ENCODE data around the gene EWSR1. TPM values are rescaled to one million over a fixed set of nuclear protein-coding genes. Genes with fewer than 3 reads are reported as not detected.
A peak's percentile ranks its signal among the peaks of the same experiment; 100 is the strongest.

The EWSR1 gene
- total RNA-seq, 2 donors from 2014 or later, result 145 to 236 TPM

DNA sequence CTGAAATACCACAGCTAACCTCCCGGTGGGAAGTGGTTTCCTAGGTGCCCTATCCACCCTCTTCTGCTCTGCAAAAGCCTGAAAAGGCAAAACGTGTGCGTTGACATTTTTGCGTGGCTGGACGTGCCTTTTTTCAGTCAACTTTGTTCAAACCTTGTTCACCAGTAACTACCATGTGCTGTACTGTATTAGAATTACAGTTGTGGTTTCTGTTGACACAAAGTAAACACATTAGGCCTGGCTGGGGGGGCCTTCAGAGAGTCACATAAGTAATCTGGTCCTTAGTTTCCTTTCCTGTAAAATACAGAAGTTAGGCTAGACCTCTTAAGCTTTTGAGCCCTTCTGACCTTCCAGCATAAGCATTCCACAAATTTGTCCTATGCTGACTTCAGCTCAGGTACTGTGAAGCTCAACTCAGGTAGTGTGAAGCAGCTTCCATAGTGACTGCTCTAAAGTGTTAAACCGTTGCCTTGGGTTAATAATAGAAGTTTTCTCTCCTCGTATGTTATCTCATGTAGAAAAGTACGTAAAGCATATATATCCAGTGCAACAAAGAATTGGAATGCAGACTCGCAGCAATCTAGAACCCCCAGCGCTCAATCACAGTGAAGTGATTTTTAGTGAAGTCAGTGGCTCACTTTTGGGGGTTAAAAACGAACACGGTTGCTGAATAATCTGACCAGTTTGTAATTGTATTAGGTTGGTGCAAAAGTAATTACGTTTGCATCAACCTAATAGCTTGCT is 1.8 kb downstream of the EWSR1 start:
- H3K9me3 ChIP-seq, result no peaks in the 10 kb centered on the region
- peak overlapping the region; percentile 99 for H3K4me3 ChIP-seq
- peak overlapping the region; percentile 95 for H3K27ac ChIP-seq
- no peaks in the 10 kb centered on the region for H3K27me3 ChIP-seq
- DNase-seq, result peak; percentile 30
- H3K9ac ChIP-seq (ENCODE audit: low read depth in 2 of 2, low read length in 2 of 2), result peak overlapping the region; percentile 95 to 98
- intact Hi-C loops (cut with DNase I), result no loop called here
- H3K4me1 ChIP-seq, result peaks cover 28% of the 10 kb centered on the region
- TF ChIP-seq, protein P1, sequence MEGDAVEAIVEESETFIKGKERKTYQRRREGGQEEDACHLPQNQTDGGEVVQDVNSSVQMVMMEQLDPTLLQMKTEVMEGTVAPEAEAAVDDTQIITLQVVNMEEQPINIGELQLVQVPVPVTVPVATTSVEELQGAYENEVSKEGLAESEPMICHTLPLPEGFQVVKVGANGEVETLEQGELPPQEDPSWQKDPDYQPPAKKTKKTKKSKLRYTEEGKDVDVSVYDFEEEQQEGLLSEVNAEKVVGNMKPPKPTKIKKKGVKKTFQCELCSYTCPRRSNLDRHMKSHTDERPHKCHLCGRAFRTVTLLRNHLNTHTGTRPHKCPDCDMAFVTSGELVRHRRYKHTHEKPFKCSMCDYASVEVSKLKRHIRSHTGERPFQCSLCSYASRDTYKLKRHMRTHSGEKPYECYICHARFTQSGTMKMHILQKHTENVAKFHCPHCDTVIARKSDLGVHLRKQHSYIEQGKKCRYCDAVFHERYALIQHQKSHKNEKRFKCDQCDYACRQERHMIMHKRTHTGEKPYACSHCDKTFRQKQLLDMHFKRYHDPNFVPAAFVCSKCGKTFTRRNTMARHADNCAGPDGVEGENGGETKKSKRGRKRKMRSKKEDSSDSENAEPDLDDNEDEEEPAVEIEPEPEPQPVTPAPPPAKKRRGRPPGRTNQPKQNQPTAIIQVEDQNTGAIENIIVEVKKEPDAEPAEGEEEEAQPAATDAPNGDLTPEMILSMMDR (IDR thresholded peaks at IDR 0.05), result no peak
- peaks cover 4% of the 10 kb centered on the region for H3K36me3 ChIP-seq

DNA sequence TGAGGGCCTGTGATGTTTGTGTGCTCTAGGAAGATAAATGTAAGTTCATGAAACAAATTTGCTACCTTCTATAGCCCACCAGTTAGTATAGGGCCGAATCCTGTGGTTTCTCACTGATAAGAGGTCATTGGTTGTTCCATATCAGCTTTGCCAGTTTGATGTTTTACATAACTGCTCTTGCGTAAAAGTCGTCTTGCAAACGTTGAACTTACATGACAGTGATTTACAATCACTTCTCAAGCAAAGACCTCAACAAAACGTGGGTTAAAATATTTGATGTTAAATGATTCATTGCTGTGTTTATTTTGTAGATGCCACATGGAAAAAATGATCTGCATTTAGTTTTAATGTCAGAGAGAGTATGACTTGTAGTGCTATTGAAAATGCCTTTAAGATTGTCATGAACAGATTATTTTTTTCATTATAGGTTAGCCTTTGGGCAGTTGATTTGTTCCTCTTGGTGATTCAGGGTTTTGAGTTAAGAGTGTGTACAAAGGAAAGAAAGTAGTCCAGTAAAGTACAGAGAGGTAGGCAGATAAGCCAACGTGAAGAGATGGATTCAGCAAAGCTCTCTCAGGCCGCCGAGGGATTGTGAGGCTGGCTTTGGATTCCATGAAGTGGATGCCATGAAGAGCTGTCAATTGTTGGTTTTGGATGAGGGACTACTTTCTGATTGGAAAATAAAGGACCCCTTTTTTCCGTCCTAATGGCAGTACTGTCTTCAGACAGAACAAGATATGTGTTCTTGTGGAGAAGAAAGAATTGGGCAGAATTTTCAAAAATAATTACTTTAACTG is 2.6 kb downstream of the EWSR1 start:
- H3K4me1 ChIP-seq, result peaks cover 28% of the 10 kb centered on the region
- DNase-seq, result no peak

DNA sequence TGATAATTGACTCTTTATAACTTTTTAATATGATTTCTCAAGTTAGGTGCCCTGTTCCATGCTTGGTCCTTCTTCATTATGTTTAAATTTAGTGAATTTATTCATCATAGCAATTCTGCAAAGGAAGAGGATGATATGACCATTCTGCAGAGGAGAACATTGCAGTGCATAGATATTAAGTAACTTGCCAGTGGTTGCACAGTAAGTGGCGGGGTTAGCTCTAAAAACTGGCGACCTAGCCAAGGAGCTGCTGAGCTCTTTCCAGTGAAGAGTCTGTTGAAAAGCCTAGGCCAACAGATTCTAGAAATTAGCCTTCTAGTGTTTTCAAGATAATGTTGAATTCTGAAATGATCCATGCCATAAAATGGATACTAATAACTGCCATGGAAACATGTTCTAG is 4.6 kb downstream of the EWSR1 start:
- Histone ChIP-seq H3K4me1 (peaks cover 26% of the 10 kb centered on the region), H3K27ac (no peak overlapping the region), H3K27me3 (no peaks in the 10 kb centered on the region), H3K4me3 (no peak overlapping the region), H3K9me3 (no peaks in the 10 kb centered on the region), H3K9ac (ENCODE audit: low read depth in 2 of 2, low read length in 2 of 2) (no peak overlapping the region), H3K36me3 (no peaks in the 10 kb centered on the region)
- intact Hi-C loops (cut with DNase I), result no loop called here
- TF ChIP-seq, protein P1 (IDR thresholded peaks at IDR 0.05), result no peak
- DNase-seq, result no peak

More for the DNA sequence above, 2.6 kb downstream of the EWSR1 start:
- intact Hi-C loops (cut with DNase I), result no loop called here
- Histone ChIP-seq H3K27me3 (no peaks in the 10 kb centered on the region), H3K9me3 (no peaks in the 10 kb centered on the region), H3K27ac (peak overlapping the region; percentile 9), H3K4me3 (peak overlapping the region; percentile 99), H3K36me3 (no peaks in the 10 kb centered on the region), H3K9ac (ENCODE audit: low read depth in 2 of 2, low read length in 2 of 2) (peak overlapping the region in 1 of 2 donors; percentile 95)
- TF ChIP-seq, protein P1 (IDR thresholded peaks at IDR 0.05), result no peak

DNA sequence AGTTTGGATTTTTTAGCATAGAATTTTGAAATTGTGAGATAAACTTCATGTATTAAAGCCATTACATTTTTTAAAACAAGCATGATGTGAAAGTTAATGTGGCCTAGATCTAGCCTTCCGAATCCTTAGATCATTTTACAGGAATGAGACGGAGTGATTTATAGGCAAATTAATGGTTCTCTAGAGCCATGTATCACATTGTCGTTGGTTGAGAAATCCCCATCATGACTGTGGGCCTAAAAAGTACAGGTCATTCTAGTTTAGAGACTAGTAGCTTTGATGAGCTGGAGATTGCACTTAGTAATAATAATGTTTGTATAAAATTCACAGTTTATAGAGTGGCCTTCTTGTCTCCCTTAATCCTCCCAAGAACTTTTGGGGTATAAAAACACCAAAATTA is 7.1 kb downstream of the EWSR1 start:
- Histone ChIP-seq H3K27me3 (no peaks in the 10 kb centered on the region), H3K27ac (no peak overlapping the region), H3K9ac (ENCODE audit: low read depth in 2 of 2, low read length in 2 of 2) (no peak overlapping the region), H3K36me3 (no peaks in the 10 kb centered on the region), H3K4me1 (peaks cover 24% of the 10 kb centered on the region), H3K4me3 (no peak overlapping the region), H3K9me3 (no peaks in the 10 kb centered on the region)
- no peak for DNase-seq
- TF ChIP-seq, protein P1 (IDR thresholded peaks at IDR 0.05), result no peak
- intact Hi-C loops (cut with DNase I), result no loop called here

DNA sequence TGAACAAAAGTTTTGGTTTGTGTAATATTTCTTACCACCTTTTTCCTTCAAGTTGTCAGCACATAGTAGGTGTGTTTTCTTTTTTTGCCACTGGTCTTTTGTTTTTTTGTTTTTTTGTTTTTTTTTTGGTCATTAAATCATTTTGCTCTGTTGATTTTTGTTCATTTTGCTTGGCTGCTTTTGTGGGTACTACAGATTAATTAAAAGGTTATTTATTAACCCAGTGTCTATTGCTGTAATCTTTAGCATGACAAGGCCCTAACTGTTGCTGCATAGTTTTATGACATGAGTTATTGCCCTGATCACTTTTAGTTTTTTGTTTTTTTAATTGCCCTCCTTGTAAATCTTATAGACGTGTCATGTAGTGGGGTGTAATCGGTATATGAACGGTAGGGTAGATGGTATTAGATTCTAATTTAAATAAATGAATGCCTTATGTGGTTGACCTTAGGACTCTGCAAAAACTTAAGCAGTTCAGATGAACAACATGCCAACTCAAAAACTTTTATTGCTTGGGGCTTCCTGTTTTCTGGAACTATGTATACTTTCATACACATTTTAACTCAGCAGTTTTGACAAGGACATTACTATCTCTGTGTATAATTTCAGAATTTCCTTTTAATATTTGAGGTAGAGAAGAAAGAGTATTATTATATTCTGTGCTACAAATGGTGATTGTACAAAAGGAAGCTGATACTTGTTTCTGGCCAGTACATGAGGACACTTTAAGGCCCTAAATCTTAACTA is 7.9 kb downstream of the EWSR1 start:
- Histone ChIP-seq H3K9ac (ENCODE audit: low read depth in 2 of 2, low read length in 2 of 2) (no peak overlapping the region), H3K4me3 (no peak overlapping the region), H3K36me3 (no peaks in the 10 kb centered on the region), H3K4me1 (peaks cover 19% of the 10 kb centered on the region), H3K27me3 (no peaks in the 10 kb centered on the region), H3K27ac (peak overlapping the region; percentile 13), H3K9me3 (no peaks in the 10 kb centered on the region)
- no peak for DNase-seq
- TF ChIP-seq, protein P1 (IDR thresholded peaks at IDR 0.05), result no peak
- intact Hi-C loops (cut with DNase I), result no loop called here

Data from colonic mucosa (tissue), 4 donors.